Suppressor macrophage treated with lipopolysaccharide for 4 hours (primary cell): Measurements from ENCODE around the gene ZNF343.
A peak's percentile ranks its signal among the peaks of the same experiment; 100 is the strongest.

Source experiments
- DNase-seq: peaks from one replicate; pipeline ENCODE4 v3.0.0-alpha.2; 2020

The ZNF343 gene

DNA sequence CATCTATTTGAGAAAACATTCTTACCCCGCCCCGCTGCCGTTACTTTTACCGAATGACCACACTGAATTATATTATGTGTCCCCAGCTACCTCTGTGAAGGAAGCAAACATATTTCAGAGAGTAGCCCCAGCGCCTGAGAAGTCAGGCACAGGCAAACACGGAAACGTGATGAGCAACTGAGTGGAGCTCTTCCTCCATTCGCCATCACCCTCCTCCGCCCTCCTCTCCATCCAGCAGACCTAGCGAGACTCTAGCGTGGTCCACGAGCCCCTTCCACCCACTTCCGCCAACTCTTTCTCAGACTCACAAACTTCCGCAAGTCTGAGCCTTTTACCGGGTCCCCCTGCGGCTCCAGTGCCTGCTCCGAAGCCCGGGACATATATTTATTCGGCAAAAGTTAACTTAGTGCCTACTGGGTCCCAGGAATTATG, 38.7 kb downstream of the ZNF343 start:
- peak; percentile 61 for DNase-seq

DNA sequence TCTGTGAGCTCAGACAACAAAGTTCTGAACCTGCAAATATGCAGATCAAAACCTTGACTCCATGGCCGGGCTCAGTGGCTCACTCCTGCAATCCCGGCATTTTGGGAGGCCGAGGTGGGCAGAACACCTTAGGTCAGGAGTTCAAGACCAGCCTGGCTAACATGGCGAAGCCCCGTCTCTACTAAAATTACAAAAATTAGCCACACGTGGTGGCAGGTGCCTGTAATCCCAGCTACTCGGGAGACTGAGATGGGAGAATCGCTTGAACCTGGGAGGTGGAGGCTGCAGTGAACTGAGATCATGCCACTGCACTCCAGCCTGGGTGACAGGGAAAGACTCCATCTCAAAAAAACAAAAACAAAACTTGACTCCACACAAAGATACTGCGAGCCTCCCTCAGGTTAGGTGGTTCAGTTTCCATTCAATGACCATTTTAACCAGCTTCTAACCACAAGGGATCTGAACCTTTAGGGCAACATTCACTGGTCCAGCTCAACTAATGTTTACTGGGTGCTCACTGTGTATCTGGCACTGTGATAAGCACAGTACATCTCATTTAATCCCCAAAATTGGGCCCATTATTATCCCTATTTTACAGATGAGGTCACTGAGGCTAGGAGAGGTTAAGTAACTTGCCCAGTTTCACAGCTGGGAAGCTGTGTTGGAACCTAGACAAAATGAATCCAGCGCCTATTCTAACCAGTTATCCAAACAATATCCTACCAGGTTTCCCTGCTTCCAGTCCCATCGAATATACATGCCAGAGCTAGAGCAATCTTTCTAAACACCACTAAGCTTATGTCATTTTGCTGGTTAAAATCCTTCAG, 39.9 kb downstream of the ZNF343 start:
- DNase-seq: no peak

DNA sequence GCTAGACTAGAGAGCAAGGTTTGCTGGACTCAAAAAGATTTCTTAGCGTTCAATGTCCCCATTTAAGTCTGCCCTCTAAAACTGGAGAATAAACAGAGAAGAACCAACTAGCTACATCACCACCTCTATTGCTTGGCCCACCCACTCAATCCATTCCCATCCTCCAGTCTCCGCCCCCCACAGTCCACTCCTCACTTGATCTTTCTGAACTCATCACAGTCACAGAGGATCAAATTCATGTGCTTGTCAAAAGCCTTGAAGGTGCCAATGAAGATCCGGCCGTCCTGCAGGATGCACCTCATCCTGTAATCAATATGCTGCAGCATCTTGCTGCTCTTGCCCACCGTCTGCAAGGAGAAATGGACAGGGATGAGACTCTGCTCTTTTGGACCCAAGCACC, 41.3 kb downstream of the ZNF343 start:
- DNase-seq: no peak

DNA sequence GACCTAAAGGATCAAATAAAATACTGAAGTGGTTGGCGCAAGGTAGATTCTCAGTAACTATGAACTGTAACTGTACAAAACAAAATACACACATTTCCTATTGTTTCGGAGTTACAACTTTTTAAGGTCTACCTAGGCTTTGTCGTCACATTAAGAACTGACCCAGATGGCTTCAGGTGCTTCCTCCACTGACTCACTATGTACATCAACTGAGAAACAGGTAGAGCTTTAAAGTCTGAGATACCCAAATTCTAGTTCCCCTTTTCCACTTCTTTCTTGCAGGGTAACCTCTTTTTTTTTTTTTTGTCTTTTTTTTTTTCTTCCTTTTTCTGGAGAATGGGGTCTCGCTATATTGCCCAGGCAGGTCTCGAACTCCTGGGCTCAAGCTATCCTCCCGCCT, 43.6 kb downstream of the ZNF343 start:
- no peak for DNase-seq

DNA sequence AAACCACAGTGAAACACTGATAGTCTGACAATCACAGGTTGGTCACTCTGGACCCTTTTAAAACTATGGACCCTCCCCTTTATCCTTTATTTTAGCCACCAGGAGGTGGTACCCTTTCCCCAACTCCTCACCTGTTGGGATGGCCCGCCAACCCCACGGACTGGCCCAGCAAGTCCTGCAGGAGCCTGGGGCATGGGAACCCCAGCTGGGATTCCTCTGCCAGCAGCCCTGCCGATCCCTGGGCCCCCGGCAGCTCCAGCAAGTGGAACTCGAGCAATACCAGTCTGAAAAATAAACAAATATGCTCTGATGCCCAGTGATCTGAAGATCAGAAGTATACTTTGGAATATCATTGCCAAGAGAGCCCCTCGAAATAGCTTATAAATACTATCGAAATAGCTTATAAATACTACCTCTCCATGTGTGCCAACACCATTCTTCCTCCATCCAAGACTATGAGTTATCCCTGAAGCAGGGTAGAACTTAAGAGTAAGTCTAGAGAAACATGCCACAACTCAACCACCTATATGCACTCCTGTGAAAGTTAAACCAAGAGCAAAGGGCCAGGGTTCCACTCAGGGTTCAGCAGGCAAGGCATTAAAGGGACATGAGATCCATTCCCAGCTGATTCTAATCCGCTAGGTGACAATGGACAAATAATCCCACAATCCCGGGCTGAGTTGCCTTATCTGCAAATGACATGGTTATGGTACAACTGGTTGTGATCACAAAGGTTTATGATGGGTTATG, 44.9 kb downstream of the ZNF343 start:
- no peak for DNase-seq

DNA sequence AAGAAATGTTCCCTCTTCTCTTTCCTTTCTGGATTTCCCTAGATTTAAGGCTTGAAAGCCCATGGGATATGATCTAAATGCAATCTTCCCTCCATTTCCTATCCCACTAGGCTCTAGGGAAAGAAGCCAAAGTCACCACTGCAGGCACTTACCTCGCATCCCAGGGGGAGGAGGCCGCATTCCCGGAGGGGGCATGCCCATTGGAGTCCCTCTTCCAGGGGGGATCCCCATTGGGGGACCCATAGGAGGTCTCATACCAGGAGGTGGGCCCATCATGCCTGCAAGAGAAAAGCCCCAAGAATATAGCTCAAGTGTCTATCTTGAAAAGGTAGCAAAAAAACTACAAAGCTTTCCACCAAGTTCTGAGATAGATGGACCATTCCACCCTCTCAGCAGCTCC, 46.2 kb downstream of the ZNF343 start:
- DNase-seq: no peak

DNA sequence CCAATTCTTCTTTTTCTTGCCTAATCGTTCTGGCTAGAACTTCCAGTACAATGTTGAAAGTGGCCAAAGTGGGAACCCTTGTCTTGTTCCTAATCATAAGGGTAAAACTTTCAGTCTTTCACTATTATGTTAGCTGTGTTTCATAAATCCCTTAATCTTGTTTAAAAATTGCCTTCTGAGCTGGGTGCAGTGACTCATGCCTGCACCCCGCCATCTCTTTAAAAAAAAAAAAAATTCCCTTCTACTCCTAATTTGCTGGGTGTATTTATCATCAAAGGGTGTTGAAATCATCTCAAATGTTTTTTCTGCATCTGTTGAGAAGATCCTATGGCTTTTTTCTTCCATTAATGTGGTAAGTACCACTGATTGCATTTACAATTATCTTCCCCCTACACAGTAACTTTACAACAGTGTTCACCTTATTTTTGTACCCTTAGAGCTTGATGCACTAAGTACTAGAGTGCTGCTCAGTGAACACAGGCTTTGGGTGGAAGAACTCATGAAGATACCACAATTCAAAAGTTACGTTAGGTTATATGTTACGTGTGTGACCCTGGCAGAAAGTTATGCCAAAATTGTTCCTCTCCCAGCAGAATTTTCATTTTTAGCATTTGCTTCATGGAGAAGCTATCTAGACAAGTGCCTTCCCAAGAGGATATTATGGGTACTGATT, 47.8 kb downstream of the ZNF343 start:
- no peak for DNase-seq

DNA sequence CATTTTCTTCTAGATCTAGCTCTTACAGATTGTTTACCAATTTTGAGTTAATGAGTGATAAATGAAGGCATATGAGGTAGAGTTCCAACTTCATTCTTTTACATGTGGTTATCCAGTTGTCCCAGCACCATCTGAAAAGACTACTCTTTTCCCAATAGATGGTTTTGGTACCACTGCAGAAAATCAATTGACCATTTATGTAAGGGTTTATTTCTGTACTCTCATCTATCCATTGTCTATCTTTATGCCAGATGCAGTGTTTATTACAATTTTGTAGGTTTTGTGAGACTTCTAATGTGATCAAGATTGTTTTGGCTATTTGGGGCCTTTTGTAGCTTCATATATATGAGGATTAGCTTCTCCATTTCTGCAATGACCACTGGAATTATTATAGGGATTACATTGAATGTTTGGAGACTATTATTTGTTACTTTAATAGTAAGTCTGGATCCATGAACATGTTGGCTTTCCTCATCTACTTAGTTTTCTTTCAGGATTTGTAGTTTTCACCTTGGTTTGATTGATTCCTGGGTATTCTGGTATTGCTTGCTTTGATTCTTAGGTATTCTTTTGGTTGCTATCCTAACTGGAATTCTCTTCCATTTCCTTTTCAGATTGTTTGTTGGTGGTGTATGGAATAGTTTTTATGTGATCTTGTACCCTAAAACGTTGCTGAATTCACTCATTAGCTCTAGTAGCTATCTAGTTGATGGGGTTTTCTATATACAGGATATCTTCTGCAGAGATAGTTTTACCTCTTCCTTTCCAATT, 48.5 kb downstream of the ZNF343 start:
- no peak for DNase-seq

DNA sequence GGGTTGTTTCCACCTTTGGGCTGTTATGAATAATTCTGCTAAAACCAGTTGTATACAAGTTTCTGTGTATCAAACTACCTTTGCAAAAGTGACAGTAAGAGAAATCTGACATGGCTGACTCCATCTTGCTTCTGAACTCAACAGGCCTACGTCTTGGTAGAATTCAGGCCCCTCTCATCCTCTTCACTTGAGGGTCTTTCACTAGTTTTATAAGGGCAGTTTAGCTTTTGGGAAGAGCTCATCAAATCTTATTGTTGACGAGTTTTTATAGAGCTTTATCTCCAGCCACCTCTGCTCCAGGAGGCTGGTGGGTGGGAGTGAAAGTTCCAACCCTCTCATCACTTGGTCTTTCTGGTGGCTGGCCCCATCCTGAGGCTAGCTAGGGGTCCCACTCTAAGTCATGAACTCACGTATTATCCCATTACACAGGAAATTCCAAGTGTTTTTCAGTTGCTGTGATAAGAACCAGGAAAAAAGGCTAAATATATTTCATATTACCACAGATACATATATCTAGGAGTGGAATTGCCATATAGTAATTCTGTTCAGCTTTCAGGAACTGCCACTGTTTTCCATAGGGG, 49.7 kb downstream of the ZNF343 start:
- no peak for DNase-seq

DNA sequence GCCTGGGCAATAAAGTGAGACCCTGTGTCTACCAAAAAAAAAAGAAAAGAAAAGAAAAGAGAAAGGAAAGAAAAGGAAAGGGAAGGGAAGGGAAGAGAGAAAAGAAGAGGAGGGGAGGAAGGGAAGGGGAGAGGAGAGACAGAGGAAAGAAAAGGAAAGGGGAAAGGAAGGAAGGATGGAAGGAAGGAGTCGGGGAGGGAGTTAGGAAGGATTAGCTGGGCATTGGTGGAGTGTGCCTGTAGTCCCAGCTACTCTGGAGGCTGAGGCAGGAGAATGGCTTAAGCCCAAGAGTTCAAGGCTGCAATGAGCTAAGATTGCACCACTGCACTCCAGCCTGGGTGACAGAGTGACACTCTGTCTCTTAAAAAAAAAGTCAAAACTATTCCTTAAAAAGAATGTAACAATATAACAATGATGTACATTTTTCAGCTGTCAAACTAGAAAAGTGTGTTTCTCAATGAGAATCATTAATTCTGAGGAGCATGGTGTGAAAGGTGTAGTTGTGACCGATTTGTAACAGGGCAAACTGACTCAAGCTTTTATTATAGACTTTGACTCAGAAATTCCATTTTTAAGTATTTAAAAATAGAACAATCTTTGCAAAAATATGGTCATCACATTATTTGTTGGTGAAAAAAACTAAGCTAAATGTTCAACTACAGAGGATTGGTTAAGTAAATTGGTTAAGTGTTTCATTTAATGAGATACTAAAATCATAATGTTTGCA, 52.8 kb downstream of the ZNF343 start:
- no peak for DNase-seq

DNA sequence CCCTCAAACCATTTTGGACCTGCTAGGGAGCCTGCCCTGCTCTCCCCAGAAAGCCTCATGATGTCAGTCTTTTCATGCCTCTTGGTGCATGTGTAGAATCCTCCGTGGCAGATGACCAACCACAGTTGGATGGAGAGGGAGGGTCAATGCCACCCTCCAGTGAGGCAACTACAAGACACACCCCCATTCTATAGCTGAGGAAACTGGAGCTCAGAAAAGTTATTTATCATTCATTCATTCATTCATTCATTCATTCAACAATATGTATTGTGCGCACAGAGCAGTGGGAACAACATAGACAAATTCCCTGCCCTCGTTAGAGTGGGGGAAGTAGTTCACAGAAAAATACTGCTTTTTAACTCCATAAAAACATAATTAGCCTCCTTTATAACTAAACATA, 54.9 kb downstream of the ZNF343 start:
- no peak for DNase-seq

DNA sequence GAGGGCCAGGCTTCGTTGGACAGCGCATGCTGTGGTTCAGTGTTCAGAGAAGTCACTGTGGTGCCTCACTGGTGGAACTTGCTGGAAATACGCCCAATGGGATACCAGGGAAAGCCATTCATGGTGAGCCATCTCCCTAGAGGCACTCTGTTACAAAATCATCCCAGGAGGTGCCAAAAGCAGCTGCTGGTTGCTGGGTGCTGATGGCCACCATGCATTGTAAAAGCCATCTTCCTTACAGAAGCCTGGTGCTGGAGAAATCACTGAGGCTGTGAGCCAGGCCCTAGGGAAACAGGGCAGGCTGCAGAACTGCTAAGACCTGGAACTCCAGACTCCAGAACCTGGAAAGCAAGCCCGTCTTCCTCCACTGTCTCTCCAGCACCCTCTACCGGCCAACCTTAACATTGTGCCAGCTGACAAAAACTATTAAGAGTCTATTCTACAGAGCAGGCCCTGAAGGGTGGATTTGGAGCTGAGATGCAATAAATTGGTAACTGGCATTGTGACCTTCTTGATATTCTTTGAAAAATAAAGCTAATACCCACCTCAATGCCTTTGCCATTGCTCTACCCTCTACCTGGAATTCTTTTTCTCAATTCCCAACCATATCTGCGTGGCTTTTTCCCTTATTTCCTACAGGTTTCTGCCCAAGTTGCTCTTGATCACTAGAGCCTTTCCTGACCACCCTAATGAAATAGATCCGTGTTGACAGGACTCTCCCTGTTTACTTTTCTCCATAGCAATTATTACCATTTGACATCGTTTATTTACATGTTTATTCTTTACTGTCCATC, 56.6 kb downstream of the ZNF343 start:
- DNase-seq: peak; percentile 78

DNA sequence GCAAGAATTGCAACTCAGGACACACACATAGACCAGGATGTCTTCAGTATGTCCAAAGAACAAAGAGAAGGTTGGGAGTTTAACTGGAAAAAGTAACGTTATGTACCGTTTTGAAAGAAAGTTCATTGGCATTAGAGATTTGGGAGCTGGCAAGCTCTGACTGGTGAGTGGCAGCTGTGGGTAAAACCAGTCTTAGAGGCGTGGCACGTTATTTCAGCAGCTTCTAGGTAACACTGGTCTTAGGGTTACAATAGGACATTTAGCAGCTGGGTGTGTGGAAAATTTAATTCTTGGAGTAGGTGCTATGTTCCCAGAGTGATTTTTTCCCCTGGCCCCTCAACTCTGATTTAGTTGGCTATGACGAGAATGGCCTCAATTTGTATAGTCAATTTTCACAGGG, 57.3 kb downstream of the ZNF343 start:
- no peak for DNase-seq

DNA sequence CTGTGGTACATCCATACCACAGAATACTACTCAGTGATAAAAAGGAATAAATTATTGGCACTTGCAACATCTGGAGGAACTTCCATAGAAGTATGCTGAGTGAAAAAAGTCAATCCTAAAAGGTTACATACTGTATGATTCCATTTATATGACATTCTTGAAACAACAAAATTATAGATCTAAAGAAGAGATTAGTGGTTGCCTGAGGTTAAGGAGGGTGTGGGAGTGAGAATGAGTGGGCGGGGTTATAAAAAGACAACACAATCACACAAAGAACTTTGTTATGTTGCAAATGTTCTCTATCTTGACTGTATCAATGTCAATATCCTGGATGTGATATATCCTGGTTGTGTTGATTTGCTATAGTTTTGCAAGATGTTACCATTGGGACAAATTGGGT, 59.3 kb downstream of the ZNF343 start:
- DNase-seq: no peak

DNA sequence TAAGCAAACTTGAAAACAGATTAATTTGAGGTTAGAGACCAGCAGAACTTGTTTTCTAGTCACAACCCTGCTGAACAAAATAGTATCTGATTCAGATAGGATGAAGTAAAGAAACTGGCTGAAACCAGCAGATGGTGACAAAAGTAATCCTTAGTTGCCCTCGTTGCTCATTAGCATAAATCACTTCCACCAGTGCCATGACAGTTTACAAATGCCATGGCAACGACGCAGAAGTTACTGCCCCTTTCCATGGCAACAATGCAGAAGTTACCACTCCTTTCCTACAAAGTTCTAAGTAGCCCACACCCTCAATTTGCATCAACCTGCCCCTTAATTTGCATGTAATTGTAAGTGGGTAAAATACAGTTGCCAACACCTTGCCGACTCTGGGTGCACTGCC, 61.9 kb downstream of the ZNF343 start:
- peak; percentile 36 for DNase-seq
